GM10847 (cell line): ENCODE measurements around the gene TBC1D1.

Experiments
- POLR2A ChIP-seq: IDR thresholded peaks from 2 replicates; pipeline ENCODE4 v1.6.1; 2011; ENCODE audit not compliant: insufficient read length; ENCODE audit errors: extremely low read depth

Gene TBC1D1

GRCh38 chr4:37990731-37991245, 99.9 kb downstream of the TBC1D1 start:
- no peak for TF ChIP-seq POLR2A

DNA sequence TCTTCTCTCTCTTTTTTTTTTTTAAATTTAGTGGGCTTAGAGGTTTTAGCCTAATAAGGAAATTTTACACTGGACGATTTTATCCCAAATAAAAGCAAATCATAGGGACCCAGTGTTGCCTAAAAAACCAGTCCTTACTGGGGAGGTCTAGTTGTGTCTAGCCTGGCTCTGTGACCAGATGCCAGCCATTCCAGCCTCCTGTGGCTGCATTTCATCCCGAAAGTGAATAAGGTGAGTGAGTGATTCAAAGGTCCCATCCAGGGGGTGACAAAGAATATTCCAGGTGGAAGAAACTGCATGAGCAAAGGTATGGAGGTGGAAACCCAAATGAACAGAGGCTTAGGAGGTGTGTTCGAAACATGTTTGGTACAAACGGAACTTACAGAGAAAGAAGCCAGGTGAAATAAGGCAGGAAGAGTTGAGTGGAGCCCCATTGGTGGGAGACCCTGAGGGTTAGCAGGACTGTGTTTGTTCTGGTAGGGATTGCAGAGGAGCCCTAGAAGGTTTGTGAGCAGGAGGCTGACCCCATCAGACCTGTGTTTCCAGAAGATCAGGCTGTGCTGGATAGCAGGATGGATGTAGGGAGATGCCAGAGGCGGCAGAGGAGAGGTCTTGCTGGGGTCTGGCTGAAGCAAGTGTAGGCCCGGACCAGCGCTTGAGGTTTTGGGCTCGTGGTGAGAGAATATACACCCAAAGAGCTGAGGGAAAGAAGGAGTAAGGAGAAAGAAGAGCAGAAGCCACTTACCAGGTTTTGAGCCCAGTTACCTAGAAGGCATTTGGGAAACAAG, 100.9 kb downstream of the TBC1D1 start:
- no peak for TF ChIP-seq POLR2A

GRCh38 chr4:37993806-37994205, 102.9 kb downstream of the TBC1D1 start:
- TF ChIP-seq POLR2A: no peak

DNA sequence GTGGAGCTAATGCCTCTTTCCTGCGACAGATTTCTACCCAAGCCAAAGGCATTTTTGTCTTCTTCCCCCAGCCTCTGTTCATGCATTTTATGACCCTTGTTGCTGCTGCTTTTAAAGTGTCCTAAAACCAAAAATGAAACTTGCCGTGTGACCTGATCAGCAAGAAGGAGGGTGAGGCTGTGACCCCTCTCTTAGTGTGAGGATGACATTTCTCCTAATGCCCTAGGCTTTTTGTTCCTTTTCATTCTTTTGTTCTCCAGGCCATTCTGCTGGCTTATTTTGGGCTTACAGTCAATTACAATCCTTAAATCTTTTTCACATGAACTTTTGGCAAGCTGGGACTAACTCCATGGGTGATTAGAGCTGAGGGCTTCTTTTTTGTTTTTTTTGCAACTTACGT, 103.7 kb downstream of the TBC1D1 start:
- no peak for TF ChIP-seq POLR2A

DNA sequence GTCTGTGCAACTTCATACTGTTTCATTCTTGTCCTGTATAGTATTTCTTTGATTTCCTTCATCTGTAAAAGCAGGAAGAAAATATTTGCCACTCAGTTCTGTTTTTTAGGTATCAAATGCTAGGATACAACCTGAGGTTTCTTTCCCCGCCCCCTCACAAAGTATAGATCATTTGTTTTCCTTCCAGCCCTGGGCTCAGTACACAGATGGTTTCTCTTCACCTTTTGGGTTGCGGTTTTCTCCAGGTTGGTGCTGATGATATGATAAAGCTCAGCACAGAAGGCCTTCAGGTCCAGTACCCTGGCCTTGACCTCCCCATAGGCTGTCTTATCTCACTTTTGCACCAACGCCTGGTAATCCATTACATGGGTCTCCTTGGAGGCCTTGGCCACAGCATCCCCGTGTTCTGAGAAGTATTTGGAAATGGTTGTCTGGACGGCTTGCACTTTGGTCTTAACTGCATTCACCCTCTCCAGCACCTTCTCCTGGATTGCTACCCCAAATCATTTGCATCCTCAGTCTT, 104.5 kb downstream of the TBC1D1 start:
- TF ChIP-seq POLR2A: no peak

- no peak for TF ChIP-seq POLR2A
Observed at GRCh38 chr4:37995981-37996775, 105.3 kb downstream of the TBC1D1 start.

- TF ChIP-seq POLR2A: no peak
Observed at GRCh38 chr4:37998226-37998625, 107.3 kb downstream of the TBC1D1 start.

GRCh38 chr4:37999000-37999716, 108.3 kb downstream of the TBC1D1 start:
- no peak for TF ChIP-seq POLR2A

DNA sequence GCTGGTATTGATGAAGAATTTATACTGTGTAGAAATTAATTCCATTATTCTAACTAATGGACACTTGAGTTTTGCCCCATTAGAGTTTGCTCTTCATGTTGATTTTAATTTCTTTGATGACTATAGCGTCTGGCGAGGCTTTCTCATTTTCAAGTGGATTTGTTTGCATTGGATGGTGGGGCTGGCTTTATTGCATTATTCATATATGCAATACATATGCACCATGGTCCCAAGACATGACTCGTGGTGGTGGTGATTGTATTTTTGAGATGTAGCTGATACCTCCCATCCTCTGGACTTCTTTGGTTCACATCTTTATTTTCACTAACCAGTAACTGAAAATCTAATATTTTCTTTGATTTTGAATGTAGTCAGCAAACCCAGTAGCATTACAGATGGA, 109.1 kb downstream of the TBC1D1 start:
- TF ChIP-seq POLR2A: no peak

DNA sequence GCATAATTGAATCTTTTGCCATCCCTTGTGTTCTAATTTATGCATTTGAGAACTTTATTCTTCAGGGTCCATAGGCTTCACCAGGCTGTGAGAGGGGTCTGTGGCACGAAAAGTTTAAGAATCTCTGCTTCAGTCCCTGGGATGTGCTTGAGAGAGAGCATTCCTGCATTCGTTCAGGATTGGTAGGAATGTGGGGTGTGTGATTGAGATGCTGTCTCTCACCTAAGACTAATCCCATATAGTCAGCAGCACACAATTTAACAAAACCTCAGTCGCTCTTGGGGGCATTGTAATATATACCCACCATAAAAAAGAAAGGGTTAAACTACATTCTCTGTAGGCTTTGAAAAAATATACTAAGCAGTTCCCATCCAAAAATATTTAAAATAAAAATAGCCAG, 111.0 kb downstream of the TBC1D1 start:
- no peak for TF ChIP-seq POLR2A

DNA sequence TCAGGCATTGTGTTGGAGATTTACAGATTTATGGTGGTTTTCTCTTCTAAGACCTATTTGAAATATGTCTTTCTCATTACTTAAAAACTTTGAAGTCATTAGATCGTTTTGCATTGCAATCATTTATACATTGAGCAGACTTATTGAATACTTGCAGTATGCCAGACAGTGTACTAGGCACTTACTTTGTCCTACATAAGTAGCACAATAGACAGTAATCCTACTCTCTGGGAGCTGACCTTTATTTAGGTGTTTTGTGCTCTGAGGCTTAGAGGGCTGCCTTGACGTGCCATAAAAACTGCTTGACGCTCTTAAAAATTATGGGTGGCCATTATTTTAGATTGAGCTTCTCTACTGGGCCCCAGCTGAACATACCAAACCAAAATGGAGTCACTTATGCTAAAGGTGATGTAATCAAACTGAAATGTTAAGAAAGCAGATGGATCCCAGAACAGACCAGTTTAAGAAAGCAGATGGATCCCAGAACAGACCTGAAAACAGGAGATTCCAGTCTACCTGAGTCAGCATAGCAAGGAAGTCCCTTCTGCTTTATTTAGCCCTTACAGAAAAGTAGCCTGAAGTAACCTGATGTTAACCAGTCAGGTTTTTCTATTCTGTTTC, 111.7 kb downstream of the TBC1D1 start:
- no peak for TF ChIP-seq POLR2A

DNA sequence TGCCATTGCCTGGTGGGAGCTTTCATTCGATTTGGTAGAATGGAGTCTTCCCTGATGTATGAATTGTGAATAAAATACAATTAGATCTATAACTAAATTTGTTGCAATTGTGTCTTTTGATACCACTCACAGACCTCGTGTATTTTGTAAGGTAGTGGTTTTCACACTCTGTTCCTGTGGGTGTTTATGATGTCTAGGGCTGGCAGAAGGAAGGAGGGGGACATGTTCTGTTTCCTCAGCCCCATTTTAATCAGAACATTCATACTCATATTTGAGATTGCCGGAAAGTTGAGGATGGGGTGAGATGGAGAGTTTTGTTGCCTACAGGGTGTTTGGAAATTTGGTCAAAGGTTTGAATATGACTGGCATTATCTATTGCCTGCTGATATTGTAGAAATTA, 112.2 kb downstream of the TBC1D1 start:
- no peak for TF ChIP-seq POLR2A

GRCh38 chr4:38003628-38004027, 112.7 kb downstream of the TBC1D1 start:
- TF ChIP-seq POLR2A: no peak

- TF ChIP-seq POLR2A: no peak
Observed at GRCh38 chr4:38004062-38004461, 113.2 kb downstream of the TBC1D1 start.

DNA sequence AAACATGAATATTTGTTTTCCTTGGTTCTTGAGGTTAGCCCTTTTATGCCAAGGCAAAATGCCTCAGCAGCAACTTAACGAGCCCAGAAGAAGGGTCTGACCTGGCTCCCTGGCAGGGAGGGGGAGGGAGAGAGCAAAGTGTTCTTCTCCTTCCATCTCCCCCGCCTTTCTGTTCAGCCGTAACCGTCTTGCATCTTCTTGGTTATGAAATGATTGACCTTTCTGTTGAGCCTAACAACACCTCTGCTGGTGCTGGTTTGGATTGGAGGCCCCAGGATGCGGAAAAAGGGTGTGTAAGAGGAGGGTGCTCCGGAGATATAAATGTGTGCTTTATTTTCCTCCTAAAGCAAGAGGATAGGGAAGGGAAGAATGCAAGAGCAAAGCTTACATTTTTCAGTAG, 114.0 kb downstream of the TBC1D1 start:
- no peak for TF ChIP-seq POLR2A
